Sigmoid colon (tissue), 4 donors: ENCODE results near the gene GCSH.

ENCODE experiments used
- EP300 ChIP-seq, 4 donors: sonication (generic); formaldehyde crosslinking; IDR thresholded peaks; one replicate each; pipeline ENCODE4 v1.6.1; 2017; ENCODE audit warnings: antibody characterized with exemption in 4 of 4
- POLR2A ChIP-seq, 2 donors: fragments of 450-650 bp; IDR thresholded peaks; one replicate each; pipeline ENCODE4 v1.6.1; 2016; ENCODE audit warnings: antibody characterized with exemption in 2 of 2, mild to moderate bottlenecking in 2 of 2, moderate library complexity in 2 of 2
- POLR2AphosphoS5 ChIP-seq, 4 donors: sonication (generic); formaldehyde crosslinking; IDR thresholded peaks; one replicate each; pipeline ENCODE4 v1.6.1; 2017; ENCODE audit warnings: antibody characterized with exemption in 4 of 4
- TF ChIP-seq, protein P1 (sequence below), 4 experiments: fragments of 450-650 bp in 3 of 4; fragments of 200-600 bp in 1 of 4; IDR thresholded peaks; one replicate each; pipeline ENCODE4 v1.5.1; 2016 to 2019; ENCODE audit warnings: antibody characterized with exemption in 4 of 4, mild to moderate bottlenecking in 3 of 4, moderate library complexity in 2 of 4

GRCh38 chr16:81143921-81144471 lies 47.8 kb upstream of the GCSH start:
- TF ChIP-seq, protein P1, sequence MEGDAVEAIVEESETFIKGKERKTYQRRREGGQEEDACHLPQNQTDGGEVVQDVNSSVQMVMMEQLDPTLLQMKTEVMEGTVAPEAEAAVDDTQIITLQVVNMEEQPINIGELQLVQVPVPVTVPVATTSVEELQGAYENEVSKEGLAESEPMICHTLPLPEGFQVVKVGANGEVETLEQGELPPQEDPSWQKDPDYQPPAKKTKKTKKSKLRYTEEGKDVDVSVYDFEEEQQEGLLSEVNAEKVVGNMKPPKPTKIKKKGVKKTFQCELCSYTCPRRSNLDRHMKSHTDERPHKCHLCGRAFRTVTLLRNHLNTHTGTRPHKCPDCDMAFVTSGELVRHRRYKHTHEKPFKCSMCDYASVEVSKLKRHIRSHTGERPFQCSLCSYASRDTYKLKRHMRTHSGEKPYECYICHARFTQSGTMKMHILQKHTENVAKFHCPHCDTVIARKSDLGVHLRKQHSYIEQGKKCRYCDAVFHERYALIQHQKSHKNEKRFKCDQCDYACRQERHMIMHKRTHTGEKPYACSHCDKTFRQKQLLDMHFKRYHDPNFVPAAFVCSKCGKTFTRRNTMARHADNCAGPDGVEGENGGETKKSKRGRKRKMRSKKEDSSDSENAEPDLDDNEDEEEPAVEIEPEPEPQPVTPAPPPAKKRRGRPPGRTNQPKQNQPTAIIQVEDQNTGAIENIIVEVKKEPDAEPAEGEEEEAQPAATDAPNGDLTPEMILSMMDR (IDR thresholded peaks at IDR 0.05): no peak
- TF ChIP-seq POLR2A (IDR thresholded peaks at IDR 0.05) (no peak), POLR2AphosphoS5 (IDR thresholded peaks at IDR 0.05) (no peak), EP300 (IDR thresholded peaks at IDR 0.05) (no peak)
